ENCODE results near the gene SERPIND1.

SERPIND1 gene

GRCh38 chr22:20738394-20739089 is 35.4 kb upstream of the SERPIND1 start:
- WGBS, 2 experiments (ENCODE audit: insufficient coverage in 2 of 2) = 91 to 96% methylated on average over 8 to 9 of the region's 12 CpGs
- H3K4me1 ChIP-seq (ENCODE audit: control insufficient read depth, insufficient read depth, low read length, poor library complexity, severe bottlenecking) = no peaks in the 10 kb centered on the region
- H3K9me3 ChIP-seq (ENCODE audit: control insufficient read depth, low read length) = peaks cover 11% of the 10 kb centered on the region
- peaks cover 27% of the 10 kb centered on the region for H3K36me3 ChIP-seq (ENCODE audit: control insufficient read depth, insufficient read depth, low read length)
- H3K4me3 ChIP-seq (ENCODE audit: extremely low read depth, insufficient read depth, low read length, poor library complexity, severe bottlenecking) = no peak overlapping the region
- H3K27ac ChIP-seq (ENCODE audit: low read depth, low read length, severe bottlenecking) = no peak overlapping the region

- H3K4me3 ChIP-seq (ENCODE audit: extremely low read depth, insufficient read depth, low read length, poor library complexity, severe bottlenecking) = no peak overlapping the region
- no peak overlapping the region for H3K27ac ChIP-seq (ENCODE audit: low read depth, low read length, severe bottlenecking)
- WGBS, 2 experiments (ENCODE audit: insufficient coverage in 2 of 2) = no CpG with 5 or more reads among the region's 2 CpGs
- H3K9me3 ChIP-seq (ENCODE audit: control insufficient read depth, low read length) = peaks cover 11% of the 10 kb centered on the region
- H3K36me3 ChIP-seq (ENCODE audit: control insufficient read depth, insufficient read depth, low read length) = peaks cover 42% of the 10 kb centered on the region
- H3K4me1 ChIP-seq (ENCODE audit: control insufficient read depth, insufficient read depth, low read length, poor library complexity, severe bottlenecking) = no peaks in the 10 kb centered on the region
These were observed 33.5 kb upstream of the SERPIND1 start for GRCh38 chr22:20740222-20740951.

GRCh38 chr22:20741008-20741633 is 32.8 kb upstream of the SERPIND1 start:
- H3K9me3 ChIP-seq (ENCODE audit: control insufficient read depth, low read length) = peaks cover 11% of the 10 kb centered on the region
- H3K4me1 ChIP-seq (ENCODE audit: control insufficient read depth, insufficient read depth, low read length, poor library complexity, severe bottlenecking) = no peaks in the 10 kb centered on the region
- H3K27ac ChIP-seq (ENCODE audit: low read depth, low read length, severe bottlenecking) = no peak overlapping the region
- H3K36me3 ChIP-seq (ENCODE audit: control insufficient read depth, insufficient read depth, low read length) = peaks cover 43% of the 10 kb centered on the region
- WGBS, 2 experiments (ENCODE audit: insufficient coverage in 2 of 2) = 81 to 100% methylated on average over 1 to 2 of the region's 6 CpGs
- no peak overlapping the region for H3K4me3 ChIP-seq (ENCODE audit: extremely low read depth, insufficient read depth, low read length, poor library complexity, severe bottlenecking)

DNA sequence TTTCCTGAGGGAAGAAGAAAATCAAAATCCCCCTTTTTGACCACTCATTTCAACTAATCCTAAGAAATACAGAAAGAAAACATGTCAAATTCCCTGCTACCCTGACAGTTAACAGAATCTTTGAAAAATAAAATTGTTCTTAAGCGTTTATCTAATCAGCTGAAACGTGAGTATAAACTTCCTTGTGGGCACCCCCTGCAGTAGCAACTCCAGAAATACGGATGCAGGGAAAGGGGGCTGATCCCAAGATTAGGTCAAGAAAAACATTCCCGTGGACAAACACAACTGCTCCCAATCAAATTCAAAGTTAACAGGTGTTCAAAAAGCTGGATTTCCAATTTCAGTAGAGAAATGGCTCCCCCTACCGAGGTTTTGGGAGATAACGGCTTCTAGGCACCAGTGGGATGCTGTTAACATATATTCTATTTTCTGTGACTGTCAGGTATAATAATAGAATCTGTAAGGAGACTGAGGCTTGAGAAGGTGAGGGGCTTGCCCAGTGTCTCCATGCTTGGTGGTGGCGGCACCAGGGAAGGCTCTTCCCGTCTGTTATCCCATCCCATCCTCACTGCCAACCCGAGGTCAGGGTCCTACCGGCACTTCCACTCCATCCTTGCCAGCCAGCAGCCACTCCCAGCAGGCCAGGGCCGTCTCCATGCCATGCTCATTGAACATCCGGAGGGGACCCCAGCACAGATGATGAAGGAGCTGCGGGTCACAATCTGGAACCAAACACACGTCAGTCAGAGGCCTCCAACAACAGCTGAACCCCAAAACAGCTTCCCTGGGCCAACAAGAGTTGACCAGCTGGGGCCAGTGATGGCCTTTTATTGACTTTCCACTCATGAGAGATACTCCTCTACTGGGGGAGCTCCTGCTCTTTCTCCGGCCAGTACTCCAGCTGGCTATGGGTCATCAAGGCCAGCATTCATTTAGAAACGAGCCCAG is 32.0 kb upstream of the SERPIND1 start:
- Histone ChIP-seq H3K9me3 (ENCODE audit: control insufficient read depth, low read length) (peaks cover 11% of the 10 kb centered on the region), H3K36me3 (ENCODE audit: control insufficient read depth, insufficient read depth, low read length) (peaks cover 51% of the 10 kb centered on the region), H3K4me3 (ENCODE audit: extremely low read depth, insufficient read depth, low read length, poor library complexity, severe bottlenecking) (no peak overlapping the region), H3K27ac (ENCODE audit: low read depth, low read length, severe bottlenecking) (no peak overlapping the region), H3K4me1 (ENCODE audit: control insufficient read depth, insufficient read depth, low read length, poor library complexity, severe bottlenecking) (no peaks in the 10 kb centered on the region)
- 72 to 77% methylated on average over 14 to 15 of the region's 16 CpGs for WGBS, 2 experiments (ENCODE audit: insufficient coverage in 2 of 2)

GRCh38 chr22:20742764-20743163 is 31.1 kb upstream of the SERPIND1 start:
- Histone ChIP-seq H3K4me1 (ENCODE audit: control insufficient read depth, insufficient read depth, low read length, poor library complexity, severe bottlenecking) (no peaks in the 10 kb centered on the region), H3K27ac (ENCODE audit: low read depth, low read length, severe bottlenecking) (no peak overlapping the region), H3K36me3 (ENCODE audit: control insufficient read depth, insufficient read depth, low read length) (peaks cover 52% of the 10 kb centered on the region), H3K4me3 (ENCODE audit: extremely low read depth, insufficient read depth, low read length, poor library complexity, severe bottlenecking) (no peak overlapping the region), H3K9me3 (ENCODE audit: control insufficient read depth, low read length) (peaks cover 11% of the 10 kb centered on the region)
- WGBS, 2 experiments (ENCODE audit: insufficient coverage in 2 of 2) = 89 to 100% methylated on average over 1 of the region's 2 CpGs

- WGBS, 2 experiments (ENCODE audit: insufficient coverage in 2 of 2) = 96 to 99% methylated on average over 13 of the region's 15 CpGs
- peaks cover 11% of the 10 kb centered on the region for H3K9me3 ChIP-seq (ENCODE audit: control insufficient read depth, low read length)
- no peaks in the 10 kb centered on the region for H3K4me1 ChIP-seq (ENCODE audit: control insufficient read depth, insufficient read depth, low read length, poor library complexity, severe bottlenecking)
- peaks cover 47% of the 10 kb centered on the region for H3K36me3 ChIP-seq (ENCODE audit: control insufficient read depth, insufficient read depth, low read length)
- no peak overlapping the region for H3K27ac ChIP-seq (ENCODE audit: low read depth, low read length, severe bottlenecking)
- no peak overlapping the region for H3K4me3 ChIP-seq (ENCODE audit: extremely low read depth, insufficient read depth, low read length, poor library complexity, severe bottlenecking)
These were observed 29.5 kb upstream of the SERPIND1 start for GRCh38 chr22:20744456-20744855.

DNA sequence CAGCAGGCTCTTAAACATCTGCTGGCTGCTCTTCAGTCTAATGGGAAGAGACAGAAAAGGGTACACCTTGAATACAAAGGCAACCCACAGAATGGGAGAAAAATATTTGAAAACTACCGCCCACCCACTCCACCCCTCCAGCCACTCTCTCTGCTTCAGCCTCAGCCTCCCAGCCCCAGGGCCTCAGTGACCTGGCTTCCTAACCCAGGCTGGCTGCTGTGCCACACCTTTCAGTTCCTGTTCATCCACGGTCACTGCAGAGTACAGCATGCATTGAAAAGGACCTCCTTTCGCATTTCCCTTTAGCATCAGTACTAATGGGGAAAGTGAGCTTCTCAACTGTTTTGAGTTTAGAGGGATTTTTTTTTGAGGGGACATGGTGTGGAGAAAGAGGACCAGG is 28.8 kb upstream of the SERPIND1 start:
- peaks cover 52% of the 10 kb centered on the region for H3K36me3 ChIP-seq (ENCODE audit: control insufficient read depth, insufficient read depth, low read length)
- H3K4me1 ChIP-seq (ENCODE audit: control insufficient read depth, insufficient read depth, low read length, poor library complexity, severe bottlenecking) = no peaks in the 10 kb centered on the region
- H3K27ac ChIP-seq (ENCODE audit: low read depth, low read length, severe bottlenecking) = no peak overlapping the region
- no peak overlapping the region for H3K4me3 ChIP-seq (ENCODE audit: extremely low read depth, insufficient read depth, low read length, poor library complexity, severe bottlenecking)
- 100% methylated on average over 1 of the region's 3 CpGs; no CpG with 5 or more reads in 1 of the 2 experiments for WGBS, 2 experiments (ENCODE audit: insufficient coverage in 2 of 2)
- peaks cover 11% of the 10 kb centered on the region for H3K9me3 ChIP-seq (ENCODE audit: control insufficient read depth, low read length)

DNA sequence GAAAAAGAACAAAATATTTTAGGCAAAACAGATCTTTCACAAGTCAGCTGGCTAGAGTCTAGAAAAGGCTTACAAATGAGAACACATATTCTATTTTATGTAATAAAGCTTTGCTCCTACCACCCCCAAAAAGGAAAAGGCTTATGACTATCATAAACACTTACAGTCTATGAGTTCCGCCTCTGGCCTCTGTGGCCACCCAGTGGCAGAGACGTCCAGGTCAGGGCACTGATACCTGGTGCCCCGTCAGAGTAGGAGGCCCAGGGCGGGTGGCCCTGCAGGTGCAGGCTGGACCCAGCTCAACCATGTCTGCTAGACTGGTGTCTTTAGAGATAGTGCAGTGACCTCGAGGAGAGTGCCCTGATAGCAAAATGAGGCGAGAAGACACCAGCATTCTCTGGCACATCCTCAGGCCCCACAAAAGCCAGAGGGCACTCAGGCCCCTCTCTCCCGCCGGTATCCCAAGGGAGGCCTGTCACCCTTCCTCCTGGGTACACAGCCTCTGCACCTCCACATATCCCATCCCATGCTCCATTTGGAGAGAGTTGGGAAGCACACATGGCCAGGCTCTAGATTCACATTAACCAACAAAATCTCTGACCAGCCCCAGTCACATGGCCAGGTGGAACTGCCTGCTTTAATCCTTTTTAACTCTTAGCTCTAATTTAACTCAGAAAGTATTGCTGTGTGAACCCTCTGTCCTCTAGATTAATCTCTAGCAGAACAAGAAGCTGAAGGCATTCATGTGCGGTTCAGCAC is 27.3 kb upstream of the SERPIND1 start:
- H3K36me3 ChIP-seq (ENCODE audit: control insufficient read depth, insufficient read depth, low read length) = peaks cover 42% of the 10 kb centered on the region
- H3K4me1 ChIP-seq (ENCODE audit: control insufficient read depth, insufficient read depth, low read length, poor library complexity, severe bottlenecking) = no peaks in the 10 kb centered on the region
- no peaks in the 10 kb centered on the region for H3K9me3 ChIP-seq (ENCODE audit: control insufficient read depth, low read length)
- no peak overlapping the region for H3K4me3 ChIP-seq (ENCODE audit: extremely low read depth, insufficient read depth, low read length, poor library complexity, severe bottlenecking)
- no peak overlapping the region for H3K27ac ChIP-seq (ENCODE audit: low read depth, low read length, severe bottlenecking)
- 91 to 93% methylated on average over 6 to 8 of the region's 9 CpGs for WGBS, 2 experiments (ENCODE audit: insufficient coverage in 2 of 2)

DNA sequence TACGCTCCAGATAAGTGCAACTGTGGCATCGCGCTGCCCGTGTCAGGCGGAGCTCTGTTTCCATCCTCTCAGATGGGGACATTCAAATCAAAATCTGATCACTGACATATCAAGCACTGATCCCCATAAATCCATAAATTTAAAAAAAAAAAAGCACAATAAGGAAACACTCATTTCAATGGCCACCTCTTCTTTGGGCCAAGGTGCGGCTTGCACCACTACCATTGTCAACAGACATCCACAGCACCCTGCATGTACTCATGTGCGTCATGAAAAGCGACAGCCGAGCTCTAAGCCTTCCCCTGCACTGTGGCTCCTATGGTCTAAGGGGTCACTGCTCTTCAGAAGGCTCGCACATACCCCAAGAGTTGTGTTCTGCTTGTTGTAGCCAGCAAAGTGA is 26.7 kb upstream of the SERPIND1 start:
- no peak overlapping the region for H3K27ac ChIP-seq (ENCODE audit: low read depth, low read length, severe bottlenecking)
- H3K4me3 ChIP-seq (ENCODE audit: extremely low read depth, insufficient read depth, low read length, poor library complexity, severe bottlenecking) = no peak overlapping the region
- H3K9me3 ChIP-seq (ENCODE audit: control insufficient read depth, low read length) = no peaks in the 10 kb centered on the region
- H3K4me1 ChIP-seq (ENCODE audit: control insufficient read depth, insufficient read depth, low read length, poor library complexity, severe bottlenecking) = no peaks in the 10 kb centered on the region
- H3K36me3 ChIP-seq (ENCODE audit: control insufficient read depth, insufficient read depth, low read length) = peaks cover 40% of the 10 kb centered on the region
- 98 to 100% methylated on average over 7 to 10 of the region's 10 CpGs for WGBS, 2 experiments (ENCODE audit: insufficient coverage in 2 of 2)

- WGBS, 2 experiments (ENCODE audit: insufficient coverage in 2 of 2) = 92 to 100% methylated on average over 6 to 7 of the region's 7 CpGs
- Histone ChIP-seq H3K4me3 (ENCODE audit: extremely low read depth, insufficient read depth, low read length, poor library complexity, severe bottlenecking) (no peak overlapping the region), H3K36me3 (ENCODE audit: control insufficient read depth, insufficient read depth, low read length) (peaks cover 44% of the 10 kb centered on the region)
These were observed 25.8 kb upstream of the SERPIND1 start for GRCh38 chr22:20748082-20748481.

More at GRCh38 chr22:20748082-20748481, 25.8 kb upstream of the SERPIND1 start:
- no peaks in the 10 kb centered on the region for H3K4me1 ChIP-seq (ENCODE audit: control insufficient read depth, insufficient read depth, low read length, poor library complexity, severe bottlenecking)
- H3K27ac ChIP-seq (ENCODE audit: low read depth, low read length, severe bottlenecking) = no peak overlapping the region
- H3K9me3 ChIP-seq (ENCODE audit: control insufficient read depth, low read length) = no peaks in the 10 kb centered on the region

All from mesodermal cell (in vitro differentiated cells).